ENCODE data around the gene PKP1. TPM values are rescaled to one million over a fixed set of nuclear protein-coding genes. Genes with fewer than 3 reads are reported as not detected.

The PKP1 gene
- polyA plus RNA-seq, 3 donors: not detected

GRCh38 chr1:201331166-201331565 lies 47.9 kb downstream of the PKP1 start:
- TF ChIP-seq CTCF (IDR thresholded peaks at IDR 0.05): no peak
- Histone ChIP-seq H3K4me2 (replicated peaks; ENCODE audit: extremely low read depth, low read length, poor library complexity, severe bottlenecking) (no peak overlapping the region), H4K20me1 (ENCODE audit: insufficient read depth, low read length) (no peaks in the 10 kb centered on the region), H3K27ac (ENCODE audit: low read depth in 1 of 2, low read length in 2 of 2) (no peak overlapping the region), H3K36me3 (replicated peaks in 1 of 2; ENCODE audit: control insufficient read depth in 1 of 2, insufficient read depth in 2 of 2, low read length in 2 of 2) (no peaks in the 10 kb centered on the region), H3K9me3 (replicated peaks in 1 of 2; ENCODE audit: control insufficient read depth in 1 of 2, insufficient read depth in 1 of 2, low read length in 2 of 2) (no peaks in the 10 kb centered on the region), H3K27me3 (ENCODE audit: control insufficient read depth in 2 of 2, insufficient read depth in 2 of 2, low read length in 2 of 2) (no peaks in the 10 kb centered on the region), H3K79me2 (ENCODE audit: insufficient read depth, low read length) (no peaks in the 10 kb centered on the region), H3K4me1 (ENCODE audit: control insufficient read depth in 1 of 2, insufficient read depth in 2 of 2, low read length in 2 of 2) (no peaks in the 10 kb centered on the region), H2AFZ (ENCODE audit: insufficient read depth, low read depth, low read length, poor library complexity, severe bottlenecking) (no peak overlapping the region), H3K9ac (ENCODE audit: insufficient read depth, low read length, poor library complexity, severe bottlenecking) (no peak overlapping the region), H3K4me3 (replicated peaks in 1 of 3; ENCODE audit: low read depth in 2 of 3, low read length in 3 of 3) (no peak overlapping the region)
- H3K9me3 Mint-ChIP-seq: no peaks in the 10 kb centered on the region
- no peak overlapping the region for H3K27ac Mint-ChIP-seq
- no peak for DNase-seq
- peaks cover 7 to 11% (median 9%) of the 10 kb centered on the region in 3 donors for H3K27me3 Mint-ChIP-seq (ENCODE audit: low read depth in 3 of 3)
- intact Hi-C loops (cut with micrococcal nuclease): no loop called here
- H3K4me3 Mint-ChIP-seq: no peak overlapping the region
- H3K4me1 Mint-ChIP-seq: no peaks in the 10 kb centered on the region
- 86% methylated on average over 1 of the region's 7 CpGs for WGBS (ENCODE audit: insufficient coverage)
- no peaks in the 10 kb centered on the region for H3K36me3 Mint-ChIP-seq

- H3K4me1 Mint-ChIP-seq: no peaks in the 10 kb centered on the region
- Histone ChIP-seq H3K36me3 (replicated peaks in 1 of 2; ENCODE audit: control insufficient read depth in 1 of 2, insufficient read depth in 2 of 2, low read length in 2 of 2) (no peaks in the 10 kb centered on the region), H3K4me2 (replicated peaks; ENCODE audit: extremely low read depth, low read length, poor library complexity, severe bottlenecking) (no peak overlapping the region), H3K79me2 (ENCODE audit: insufficient read depth, low read length) (no peaks in the 10 kb centered on the region), H3K4me3 (replicated peaks in 1 of 3; ENCODE audit: low read depth in 2 of 3, low read length in 3 of 3) (no peak overlapping the region), H3K9me3 (replicated peaks in 1 of 2; ENCODE audit: control insufficient read depth in 1 of 2, insufficient read depth in 1 of 2, low read length in 2 of 2) (no peaks in the 10 kb centered on the region), H2AFZ (ENCODE audit: insufficient read depth, low read depth, low read length, poor library complexity, severe bottlenecking) (no peak overlapping the region), H3K27ac (ENCODE audit: low read depth in 1 of 2, low read length in 2 of 2) (no peak overlapping the region), H3K9ac (ENCODE audit: insufficient read depth, low read length, poor library complexity, severe bottlenecking) (no peak overlapping the region), H3K27me3 (ENCODE audit: control insufficient read depth in 2 of 2, insufficient read depth in 2 of 2, low read length in 2 of 2) (no peaks in the 10 kb centered on the region), H3K4me1 (ENCODE audit: control insufficient read depth in 1 of 2, insufficient read depth in 2 of 2, low read length in 2 of 2) (no peaks in the 10 kb centered on the region), H4K20me1 (ENCODE audit: insufficient read depth, low read length) (no peaks in the 10 kb centered on the region)
- TF ChIP-seq CTCF (IDR thresholded peaks at IDR 0.05): no peak
- no peaks in the 10 kb centered on the region for H3K9me3 Mint-ChIP-seq
- H3K36me3 Mint-ChIP-seq: no peaks in the 10 kb centered on the region
- 90% methylated on average over 7 of the region's 8 CpGs for WGBS (ENCODE audit: insufficient coverage)
- H3K27me3 Mint-ChIP-seq (ENCODE audit: low read depth in 3 of 3): peaks cover 5 to 7% (median 5%) of the 10 kb centered on the region in 3 donors
- H3K27ac Mint-ChIP-seq: no peak overlapping the region
- intact Hi-C loops (cut with micrococcal nuclease): no loop called here
- no peak overlapping the region for H3K4me3 Mint-ChIP-seq
- DNase-seq: no peak
Observed at GRCh38 chr1:201332021-201332420, 48.7 kb downstream of the PKP1 start.

Measured in CD14-positive monocyte (primary cell).